Ureter (tissue), 1 donor: ENCODE measurements around the gene INTS3. TPM values are rescaled to one million over a fixed set of nuclear protein-coding genes. Genes with fewer than 3 reads are reported as not detected.

Source experiments
- total RNA-seq: library from RNA; stranded (reverse); gene quantifications from one replicate; pipeline ENCODE4 v1.2.4, GENCODE V29; 2023
- donor health status: DM: yes; HTN: yes; CAD: no.

INTS3 gene
- total RNA-seq, 1 donor from 2014 or later = 77.5 TPM

Other genes starting within 250 kb of the INTS3 start
- gene S100A6, start 192.1 kb upstream of the INTS3 start, total RNA-seq = 1,381 TPM
- gene S100A5, start 187.1 kb upstream of the INTS3 start, total RNA-seq = 0.86 TPM
- 120 TPM for gene S100A4, start 182.2 kb upstream of the INTS3 start, total RNA-seq
- gene S100A3, start 178.8 kb upstream of the INTS3 start, total RNA-seq = 6.5 TPM
- 317 TPM for gene S100A2, start 162.2 kb upstream of the INTS3 start, total RNA-seq
- gene S100A16, start 114.9 kb upstream of the INTS3 start, total RNA-seq = 81.8 TPM
- gene S100A14, start 111.7 kb upstream of the INTS3 start, total RNA-seq = 51.3 TPM
- gene S100A13, start 100.5 kb upstream of the INTS3 start, total RNA-seq = 71.6 TPM
- not detected for gene S100A1, start 99.6 kb upstream of the INTS3 start, total RNA-seq
- gene CHTOP, start 94.0 kb upstream of the INTS3 start, total RNA-seq = 91.7 TPM
- 37.3 TPM for gene SNAPIN, start 69.3 kb upstream of the INTS3 start, total RNA-seq
- 131 TPM for gene ILF2, start 57.1 kb upstream of the INTS3 start, total RNA-seq
- gene NPR1, start 49.4 kb upstream of the INTS3 start, total RNA-seq = 21.0 TPM
- 28.8 TPM for gene SLC27A3, start 47.4 kb downstream of the INTS3 start, total RNA-seq
- gene GATAD2B, start 194.9 kb downstream of the INTS3 start, total RNA-seq = 43.1 TPM
- 69.4 TPM for gene DENND4B, start 218.7 kb downstream of the INTS3 start, total RNA-seq
- gene CRTC2, start 230.6 kb downstream of the INTS3 start, total RNA-seq = 32.7 TPM
- 62.6 TPM for gene SLC39A1, start 235.5 kb downstream of the INTS3 start, total RNA-seq
- gene CREB3L4, start 239.9 kb downstream of the INTS3 start, total RNA-seq = 13.9 TPM
- 103 TPM for gene JTB, start 249.6 kb downstream of the INTS3 start, total RNA-seq